Ecto neural progenitor cell (in vitro differentiated cells): ENCODE measurements around the gene IL11.
"Not testable (repeated sequence)": the region's sequence is repeated elsewhere in the genome, so short reads cannot be mapped to it uniquely, and the experiment has no call there.

ENCODE experiments used
- DNase-seq: peaks from one replicate; pipeline ENCODE4 v3.0.0-alpha.2; 2018; ENCODE audit warnings: low spot score

Gene IL11

DNA sequence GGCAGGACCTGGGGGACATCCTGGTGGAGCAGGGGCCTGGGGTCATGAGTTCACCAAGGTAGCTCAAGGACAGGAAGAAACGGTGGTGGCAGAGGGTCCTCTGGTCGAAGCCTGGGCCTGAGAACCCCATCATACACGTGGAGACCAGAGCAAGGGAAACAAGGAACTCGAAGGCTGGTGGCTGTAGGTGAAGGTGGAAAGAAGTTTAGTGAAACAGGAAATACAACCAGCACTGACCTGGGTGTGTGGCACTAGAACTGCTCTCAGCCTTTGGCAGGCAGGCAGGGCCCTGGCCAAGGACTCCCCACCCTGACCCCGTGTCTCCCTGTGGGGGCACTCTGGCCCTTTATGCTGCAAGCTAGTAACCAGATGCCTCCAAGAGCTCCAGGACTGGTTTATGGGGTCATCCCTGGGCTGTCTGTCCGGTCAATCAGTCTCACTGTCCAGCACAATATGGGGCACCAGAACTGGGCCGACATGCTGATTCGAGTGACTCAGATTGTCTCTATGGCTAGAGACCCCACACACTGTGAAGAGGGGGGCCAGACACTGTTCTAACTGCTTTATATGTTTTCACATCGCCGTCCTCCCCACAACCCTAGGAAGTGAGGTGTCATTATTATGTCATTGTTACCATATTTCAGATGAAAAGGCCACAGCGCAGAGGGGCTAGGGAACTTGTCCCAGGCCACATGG is 19.5 kb downstream of the IL11 start:
- no peak for DNase-seq

DNA sequence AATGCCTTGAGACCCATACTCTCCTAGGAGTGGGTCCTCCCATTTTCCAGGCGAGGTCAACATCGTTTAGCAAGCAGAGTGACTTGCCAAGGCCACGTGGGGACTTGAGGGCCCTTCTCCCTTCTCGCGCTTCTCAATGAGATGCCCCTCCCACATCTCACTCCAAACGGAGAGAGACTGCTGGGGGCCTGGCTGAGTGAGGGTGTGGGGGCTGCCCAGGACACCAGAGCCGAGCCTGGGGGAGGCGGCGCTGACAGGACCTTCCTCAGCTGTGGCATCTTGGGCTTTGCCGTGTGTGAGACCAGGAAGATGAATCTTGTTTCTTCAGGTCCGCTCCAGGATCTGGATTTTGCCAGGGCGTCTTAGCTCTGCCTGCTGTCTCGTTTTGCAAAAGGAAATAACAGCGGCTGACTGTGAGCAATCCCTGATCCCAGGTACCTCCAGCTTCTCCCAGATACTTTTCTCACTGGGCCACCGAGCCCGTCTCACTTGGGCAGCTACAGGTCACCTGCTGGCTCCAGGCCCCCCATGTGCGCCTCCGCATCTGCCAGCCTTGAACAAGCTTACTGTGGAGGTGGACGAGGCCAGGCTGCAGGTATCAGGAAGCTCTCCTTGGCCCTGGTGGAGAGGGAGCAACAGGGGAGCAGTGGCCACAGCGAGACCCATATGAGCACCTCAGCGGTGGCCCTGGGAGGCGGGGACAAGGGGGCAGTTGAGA is 21.8 kb downstream of the IL11 start:
- no peak for DNase-seq

GRCh38 chr19:55347442-55348009 is 22.7 kb downstream of the IL11 start:
- DNase-seq = no peak

GRCh38 chr19:55346725-55347441 is 23.4 kb downstream of the IL11 start:
- no peak for DNase-seq

GRCh38 chr19:55345818-55346724 is 24.2 kb downstream of the IL11 start:
- no peak for DNase-seq

DNA sequence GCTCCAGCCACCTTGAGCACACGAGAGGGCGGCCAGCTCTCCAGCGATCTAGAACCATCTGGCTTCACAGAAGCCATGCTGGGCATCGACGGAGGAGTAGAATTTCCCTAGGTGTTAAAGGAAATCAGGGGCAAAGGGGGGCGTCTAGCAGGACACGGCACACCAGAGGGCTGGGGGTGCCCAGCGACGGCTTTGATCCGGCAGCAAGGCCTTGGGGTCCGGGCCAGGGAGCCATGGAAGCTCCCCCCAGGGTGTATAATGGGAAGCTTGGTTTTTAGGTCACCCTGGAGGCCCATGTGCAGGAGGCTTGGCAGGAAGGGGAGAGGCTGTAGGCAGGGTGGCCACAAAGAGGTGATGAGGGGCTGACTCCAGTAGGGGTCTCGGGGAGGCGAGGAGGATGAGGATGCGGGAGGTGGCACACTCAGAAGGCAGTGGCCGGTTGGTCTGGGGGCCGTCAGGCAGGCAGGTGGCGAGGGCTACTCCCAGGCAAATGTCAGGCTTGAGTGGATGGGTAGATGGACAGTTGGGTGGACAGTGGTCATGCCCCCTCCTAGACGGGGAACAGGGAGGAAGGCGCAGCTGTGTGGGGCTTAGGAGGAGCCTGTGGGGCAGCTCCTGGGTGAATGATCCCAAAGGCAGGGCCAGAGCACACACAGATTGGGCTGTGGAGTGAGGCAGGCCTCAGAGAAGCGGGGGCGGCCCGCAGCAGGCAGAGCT is 25.0 kb downstream of the IL11 start:
- DNase-seq = no peak

DNA sequence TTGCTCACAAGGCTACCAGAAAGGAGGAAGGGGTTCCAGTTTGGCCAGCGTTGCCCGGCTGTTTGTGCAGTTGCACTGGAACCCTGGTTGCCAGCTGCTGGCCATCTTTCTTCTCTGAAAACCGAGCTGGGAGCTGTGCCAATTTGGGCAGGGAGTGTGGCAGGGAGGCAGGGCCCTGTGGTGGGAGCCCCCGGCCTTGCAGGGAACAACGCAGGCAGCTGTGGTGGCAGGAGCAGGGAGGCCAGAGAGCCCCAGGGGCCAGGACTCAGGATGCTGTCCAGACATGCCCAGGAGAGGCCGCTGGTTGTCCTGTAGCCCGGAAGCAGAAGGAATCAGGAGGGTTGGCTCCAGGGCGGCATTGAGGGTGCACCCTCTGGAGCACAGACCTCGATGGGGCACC is 25.8 kb downstream of the IL11 start:
- no peak for DNase-seq

DNA sequence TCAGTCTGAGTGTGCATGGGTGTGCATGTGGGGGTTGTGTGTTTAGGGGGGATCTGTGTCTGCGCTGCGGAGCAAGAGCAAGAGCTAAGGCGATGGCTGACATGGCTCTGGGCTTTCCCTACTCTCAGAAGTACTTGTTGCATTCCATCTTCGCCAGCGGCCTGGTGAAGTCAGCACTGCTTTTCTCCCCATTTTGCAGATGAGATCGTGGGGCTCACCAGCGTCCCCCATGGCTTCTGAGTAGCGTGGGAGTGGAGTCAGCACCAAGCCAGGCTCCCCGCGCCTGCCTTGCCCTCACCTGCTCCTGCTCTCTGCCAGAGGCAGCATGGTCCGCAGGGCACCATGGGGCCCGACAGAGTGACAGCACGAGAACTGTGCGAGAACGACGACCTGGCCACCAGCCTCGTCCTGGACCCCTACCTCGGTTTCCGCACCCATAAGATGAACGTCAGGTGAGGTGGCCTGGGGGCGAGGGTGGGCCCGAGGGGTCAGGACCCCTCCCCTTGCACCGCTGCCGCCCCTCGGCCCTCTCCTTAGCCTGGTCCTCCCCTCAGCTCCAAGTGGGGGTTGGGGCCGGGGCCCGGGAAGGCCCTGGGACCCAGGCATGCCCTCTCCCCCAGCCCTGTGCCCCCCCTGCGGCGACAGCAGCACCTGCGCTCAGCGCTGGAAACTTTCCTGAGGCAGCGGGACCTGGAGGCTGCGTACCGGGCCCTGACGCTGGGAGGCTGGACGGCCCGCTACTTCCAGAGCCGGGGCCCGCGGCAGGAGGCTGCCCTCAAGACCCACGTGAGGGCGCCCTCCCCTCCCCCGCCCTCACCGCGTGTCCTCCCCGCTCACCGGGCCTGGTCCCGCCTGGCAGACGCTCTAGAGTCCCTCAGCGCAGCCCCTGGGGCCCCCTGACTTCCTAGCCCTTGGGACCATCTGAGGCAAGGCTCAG is 28.4 kb downstream of the IL11 start:
- DNase-seq = no peak

- peak; percentile 90 for DNase-seq
These were observed 29.1 kb downstream of the IL11 start for GRCh38 chr19:55341171-55341588.

DNA sequence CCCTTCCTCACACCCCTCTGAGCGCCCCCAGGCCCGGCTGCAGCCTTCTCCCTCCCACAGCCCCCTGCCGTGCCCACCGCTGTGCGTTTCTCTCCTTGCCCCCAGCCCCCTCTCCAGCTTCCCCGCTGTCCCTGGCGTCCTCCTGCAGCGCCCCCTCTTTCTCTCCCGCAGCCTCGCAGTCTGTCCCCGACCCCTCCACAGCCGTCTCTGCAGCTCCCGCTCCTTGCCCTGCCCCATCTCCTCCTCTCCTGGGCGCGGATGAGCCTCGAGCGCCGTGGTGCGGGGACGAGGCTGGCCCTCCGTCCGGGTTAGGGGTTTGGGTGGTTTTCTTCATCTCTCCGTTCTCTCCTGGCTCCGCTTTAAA is 29.5 kb downstream of the IL11 start:
- DNase-seq = peak; percentile 68

DNA sequence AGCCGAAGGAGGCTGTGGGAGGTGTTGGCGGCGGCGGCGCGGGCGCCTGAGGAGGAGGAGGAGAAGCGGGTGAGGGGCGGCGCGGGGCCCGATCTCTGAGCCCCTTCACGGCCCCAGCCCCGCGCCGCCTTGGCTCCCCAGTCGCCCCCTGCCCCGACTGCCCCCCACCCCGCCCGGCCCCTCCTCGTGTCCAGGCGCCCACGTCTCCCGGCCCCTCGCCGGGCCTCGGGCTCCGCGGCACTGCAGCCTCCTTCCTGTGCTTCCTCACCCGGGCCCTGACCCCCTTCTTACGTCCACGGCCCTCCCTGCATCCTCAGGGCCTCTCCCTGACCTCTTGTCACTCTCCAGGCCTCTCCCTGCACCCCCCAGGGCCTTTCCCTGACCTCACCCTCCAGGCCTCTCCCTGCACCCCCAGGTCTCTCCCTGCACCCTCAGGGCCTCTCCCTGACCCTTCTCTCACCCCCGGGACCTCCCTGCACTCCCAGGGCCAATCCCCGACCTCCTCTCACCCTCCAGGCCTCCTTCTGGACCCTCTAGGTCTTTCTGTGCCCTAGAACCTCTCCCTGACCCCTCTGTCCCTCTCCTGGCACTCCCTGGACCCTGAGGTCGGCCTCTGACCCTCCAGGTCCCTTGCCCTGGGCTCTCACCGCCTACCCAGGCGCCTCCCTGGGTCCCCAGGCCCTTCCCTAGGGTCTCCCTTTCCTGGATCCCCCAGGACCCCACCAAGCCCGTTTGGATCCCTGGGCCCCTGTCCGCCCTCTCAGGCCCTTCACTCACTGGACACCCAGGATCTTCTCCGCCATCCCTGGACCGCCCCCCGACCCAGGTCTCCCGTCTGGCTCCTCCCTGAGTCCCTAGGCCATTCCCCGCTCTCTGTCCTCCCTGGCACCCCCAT is 30.1 kb downstream of the IL11 start:
- no peak for DNase-seq

GRCh38 chr19:55339105-55339888 is 31.0 kb downstream of the IL11 start, which contains the start of gene KMT5C:
KMT5C (plus strand) TSS chr19:55339876; CDS start chr19:55341937, 2,061 bp downstream.
- DNase-seq = peak; percentile 100

DNA sequence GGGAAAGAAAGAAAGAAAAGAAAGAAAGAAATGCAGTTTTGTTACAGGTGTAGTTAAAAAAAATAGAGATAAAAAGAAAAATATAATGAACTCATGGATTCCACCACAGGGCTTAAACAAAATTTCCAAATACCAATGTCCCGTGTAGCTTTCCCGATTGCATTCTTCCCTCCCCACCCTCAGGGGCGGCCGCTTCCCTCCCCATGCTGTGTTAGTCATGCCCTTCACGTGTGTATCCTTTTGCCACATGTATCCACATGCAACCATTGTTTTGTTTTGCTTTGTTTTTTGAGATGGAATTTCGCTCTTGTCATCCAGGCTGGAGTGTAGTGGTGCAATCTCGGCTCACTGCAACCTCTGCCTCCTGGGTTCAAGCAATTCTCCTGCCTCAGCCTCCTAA is 34.2 kb downstream of the IL11 start:
- no peak for DNase-seq

- DNase-seq = no peak
These were observed 36.4 kb downstream of the IL11 start for GRCh38 chr19:55333870-55334269.

- not testable (repeated sequence) for DNase-seq
These were observed 40.5 kb downstream of the IL11 start for GRCh38 chr19:55329791-55330190.

DNA sequence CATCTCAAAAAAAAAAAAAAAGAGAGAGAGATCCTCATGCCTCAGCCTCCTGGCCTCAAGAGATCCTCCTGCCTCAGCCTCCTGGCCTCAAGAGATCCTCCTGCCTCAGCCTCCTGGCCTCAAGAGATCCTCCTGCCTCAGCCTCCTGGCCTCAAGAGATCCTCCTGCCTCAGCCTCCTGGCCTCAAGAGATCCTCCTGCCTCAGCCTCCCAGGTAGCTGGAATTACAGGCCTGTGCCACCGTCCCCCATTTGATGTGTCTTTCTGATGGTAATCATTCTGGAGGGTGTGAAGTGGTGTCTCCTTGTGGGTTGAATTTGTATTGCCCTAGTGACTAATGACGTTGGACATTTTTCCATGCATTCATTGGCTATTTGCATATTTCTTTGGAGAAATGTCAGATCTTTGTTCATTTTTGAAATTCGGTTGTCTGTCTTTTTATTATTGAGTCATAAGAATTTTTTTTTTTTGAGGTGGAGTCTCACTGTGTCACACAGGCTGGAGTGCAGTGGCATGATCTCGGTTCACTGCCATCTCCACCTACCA is 41.4 kb downstream of the IL11 start:
- not testable (repeated sequence) for DNase-seq

- DNase-seq = no peak
These were observed 45.1 kb downstream of the IL11 start, which contains the start of gene TMEM150B for GRCh38 chr19:55325172-55325571. TMEM150B (minus strand) TSS chr19:55325341; CDS start chr19:55321036, 4,305 bp downstream.
